GM12875 (cell line): ENCODE measurements around the gene ATG9A.

Source experiments
- H3K4me3 ChIP-seq: one replicate; pipeline ENCODE4 v1.5.1; 2011; ENCODE audit warnings: low read depth, low read length, control low read depth
- TF ChIP-seq, protein P1 (sequence below): IDR thresholded peaks from 2 replicates; pipeline ENCODE4 v1.5.1; 2011; ENCODE audit warnings: low read depth, mild to moderate bottlenecking, control low read depth, inconsistent platforms, low read length, moderate library complexity, borderline replicate concordance; ENCODE audit not compliant: insufficient read depth

Gene ATG9A

DNA sequence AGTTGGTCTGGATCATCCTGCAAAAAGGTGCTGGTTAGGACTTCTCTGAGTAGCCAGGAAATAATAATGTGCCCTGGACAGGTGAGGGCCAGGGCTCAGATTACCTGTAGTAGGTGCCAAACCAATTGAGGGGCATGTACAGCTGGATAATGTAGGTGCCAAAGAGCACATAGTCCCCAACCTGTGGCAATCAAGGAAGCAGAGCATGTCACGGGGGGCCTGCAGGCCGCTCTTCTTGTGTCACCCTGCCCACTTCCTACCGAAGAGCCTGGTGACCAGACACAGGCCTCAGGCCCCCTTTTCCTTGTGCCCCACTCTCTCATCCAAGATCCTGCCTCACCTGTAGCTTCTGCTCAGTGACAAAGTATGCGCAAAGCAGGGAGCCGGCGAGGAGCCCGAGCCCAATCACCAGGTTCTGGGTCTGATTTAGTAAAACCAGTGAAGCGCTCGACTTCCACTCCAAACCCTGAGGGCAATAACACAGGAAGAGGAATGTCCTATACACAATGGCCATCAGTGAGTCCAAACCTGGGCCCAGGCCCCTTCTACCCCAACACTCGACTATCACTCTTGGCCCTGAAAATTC lies 15.9 kb downstream of the ATG9A start:
- no peak overlapping the region for H3K4me3 ChIP-seq
- TF ChIP-seq, protein P1, sequence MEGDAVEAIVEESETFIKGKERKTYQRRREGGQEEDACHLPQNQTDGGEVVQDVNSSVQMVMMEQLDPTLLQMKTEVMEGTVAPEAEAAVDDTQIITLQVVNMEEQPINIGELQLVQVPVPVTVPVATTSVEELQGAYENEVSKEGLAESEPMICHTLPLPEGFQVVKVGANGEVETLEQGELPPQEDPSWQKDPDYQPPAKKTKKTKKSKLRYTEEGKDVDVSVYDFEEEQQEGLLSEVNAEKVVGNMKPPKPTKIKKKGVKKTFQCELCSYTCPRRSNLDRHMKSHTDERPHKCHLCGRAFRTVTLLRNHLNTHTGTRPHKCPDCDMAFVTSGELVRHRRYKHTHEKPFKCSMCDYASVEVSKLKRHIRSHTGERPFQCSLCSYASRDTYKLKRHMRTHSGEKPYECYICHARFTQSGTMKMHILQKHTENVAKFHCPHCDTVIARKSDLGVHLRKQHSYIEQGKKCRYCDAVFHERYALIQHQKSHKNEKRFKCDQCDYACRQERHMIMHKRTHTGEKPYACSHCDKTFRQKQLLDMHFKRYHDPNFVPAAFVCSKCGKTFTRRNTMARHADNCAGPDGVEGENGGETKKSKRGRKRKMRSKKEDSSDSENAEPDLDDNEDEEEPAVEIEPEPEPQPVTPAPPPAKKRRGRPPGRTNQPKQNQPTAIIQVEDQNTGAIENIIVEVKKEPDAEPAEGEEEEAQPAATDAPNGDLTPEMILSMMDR = no peak

GRCh38 chr2:219213026-219213415 lies 16.4 kb downstream of the ATG9A start:
- no peak overlapping the region for H3K4me3 ChIP-seq
- TF ChIP-seq, protein P1 = no peak

- TF ChIP-seq, protein P1 = no peak
Measured at GRCh38 chr2:219210886-219211362, 18.5 kb downstream of the ATG9A start.

GRCh38 chr2:219210196-219210885 lies 19.1 kb downstream of the ATG9A start:
- no peak overlapping the region for H3K4me3 ChIP-seq
- TF ChIP-seq, protein P1 = no peak

More at GRCh38 chr2:219210886-219211362, 18.5 kb downstream of the ATG9A start:
- H3K4me3 ChIP-seq = no peak overlapping the region

DNA sequence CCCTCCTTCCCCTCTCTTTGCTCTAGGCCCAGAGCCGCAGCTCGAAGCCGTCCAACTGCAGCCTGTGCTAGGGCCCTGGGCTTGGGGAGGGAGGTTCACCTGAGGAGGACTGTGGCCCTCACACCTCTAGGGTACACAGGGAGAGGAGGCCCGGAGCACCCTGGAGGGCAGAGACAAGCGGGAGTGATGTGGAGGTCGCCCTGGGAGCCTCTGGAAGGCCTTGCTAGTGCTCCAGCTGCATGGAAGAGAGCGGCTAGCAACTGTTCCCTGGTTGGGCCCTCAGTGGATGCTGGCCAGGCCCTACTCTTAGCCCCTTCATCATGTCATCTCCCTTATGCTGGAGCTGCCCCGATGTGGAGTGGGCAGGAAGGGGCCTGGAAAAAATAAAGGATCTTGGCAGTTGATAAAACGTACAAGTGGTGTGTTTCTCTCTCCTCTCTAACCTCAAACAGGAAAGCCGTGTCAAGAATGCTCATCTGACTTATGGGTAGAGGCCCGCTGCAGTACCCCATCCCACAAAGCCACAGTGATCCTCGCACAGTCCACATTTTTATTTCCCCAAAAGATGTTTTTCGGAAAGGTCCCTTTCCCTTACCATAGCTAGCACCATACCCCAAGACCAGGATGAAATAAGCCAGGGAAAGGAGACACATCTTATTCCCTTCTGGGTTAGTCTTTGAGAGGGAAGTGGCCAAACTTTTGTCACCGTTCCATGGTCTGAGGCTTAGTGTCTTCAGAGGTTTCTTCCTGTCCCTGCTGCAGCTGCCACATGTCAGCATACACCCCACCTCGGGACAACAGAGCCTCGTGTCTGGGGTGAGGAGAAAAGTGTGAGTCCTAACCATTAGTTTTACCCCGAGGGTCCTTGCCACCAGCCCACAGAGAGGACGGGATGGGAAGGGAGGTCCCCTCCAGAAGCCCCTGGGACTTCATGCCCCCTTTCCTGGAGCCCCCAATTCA lies 19.9 kb downstream of the ATG9A start:
- H3K4me3 ChIP-seq = no peak overlapping the region
- TF ChIP-seq, protein P1 = no peak

DNA sequence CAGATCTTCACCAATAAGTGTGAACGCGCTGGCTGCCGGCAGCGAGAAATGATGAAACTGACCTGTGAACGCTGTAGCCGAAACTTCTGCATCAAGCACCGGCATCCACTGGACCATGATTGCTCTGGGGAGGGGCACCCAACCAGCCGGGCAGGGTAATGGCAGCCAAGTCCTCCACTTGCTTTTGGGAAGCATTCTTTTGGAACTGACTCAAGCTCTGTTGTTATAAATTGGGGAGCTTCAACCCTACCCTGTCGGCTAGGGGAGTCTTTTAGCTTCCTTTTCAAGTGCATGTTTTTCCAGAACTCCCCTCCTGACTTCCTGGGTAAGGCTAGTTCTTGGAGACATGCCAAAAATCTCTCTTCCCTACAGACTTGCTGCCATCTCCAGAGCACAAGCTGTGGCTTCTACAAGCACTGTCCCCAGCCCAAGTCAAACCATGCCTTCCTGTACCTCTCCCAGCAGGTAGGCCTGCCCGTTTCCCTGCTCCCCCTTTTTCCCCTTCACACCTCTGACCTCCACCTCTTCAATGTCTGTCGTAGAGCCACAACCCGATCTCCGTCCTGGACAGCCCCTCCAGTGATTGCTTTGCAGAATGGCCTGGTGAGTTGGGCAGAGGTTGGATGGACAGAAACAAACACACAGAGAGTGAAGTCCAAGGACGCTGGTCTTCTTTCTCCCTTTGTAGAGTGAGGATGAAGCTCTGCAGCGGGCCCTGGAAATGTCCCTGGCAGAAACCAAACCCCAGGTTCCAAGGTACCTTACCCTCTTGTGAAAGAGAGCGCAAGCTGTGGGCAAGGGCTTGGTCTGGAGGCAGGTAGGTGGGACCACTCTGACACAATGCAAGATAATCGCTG lies 21.3 kb downstream of the ATG9A start:
- TF ChIP-seq, protein P1 = no peak
- no peak overlapping the region for H3K4me3 ChIP-seq
